GM10248 (cell line): Measurements from ENCODE around the gene PHAF1.

Source experiments
- CTCF ChIA-PET: fragments of 300-600 bp; sonication (Branson Sonifier 250); formaldehyde crosslinking; extraction: SDS; loops from one replicate; lab custom pipeline; 2021; ENCODE audit warnings: antibody characterized with exemption; lab: Yijun Ruan, JAX
- POLR2A ChIA-PET: fragments of 350-650 bp; sonication (Branson Sonifier 250); formaldehyde crosslinking; extraction: SDS; loops from one replicate; lab custom pipeline; 2020; ENCODE audit warnings: antibody characterized with exemption; lab: Yijun Ruan, JAX
- DNase-seq: peaks from one replicate; pipeline ENCODE4 v3.0.0; 2012; ENCODE audit errors: extremely low spot score
- TF ChIP-seq, protein P1 (sequence below): IDR thresholded peaks from 2 replicates; pipeline ENCODE4 v1.5.1; 2012; ENCODE audit warnings: mild to moderate bottlenecking, low read depth; ENCODE audit errors: extremely low read depth, missing control alignments, control extremely low read depth

Gene PHAF1

GRCh38 chr16:67166110-67166547, 56.4 kb downstream of the PHAF1 start:
- ChIA-PET POLR2A (no interaction called here), CTCF (interaction anchor here (1.0 to 5.8 kb wide), 5 partner anchors 10 to 148 kb away, joined by 3 to 41 read pairs (median 4); partner anchors contain the start of gene B3GNT9)
- TF ChIP-seq, protein P1, sequence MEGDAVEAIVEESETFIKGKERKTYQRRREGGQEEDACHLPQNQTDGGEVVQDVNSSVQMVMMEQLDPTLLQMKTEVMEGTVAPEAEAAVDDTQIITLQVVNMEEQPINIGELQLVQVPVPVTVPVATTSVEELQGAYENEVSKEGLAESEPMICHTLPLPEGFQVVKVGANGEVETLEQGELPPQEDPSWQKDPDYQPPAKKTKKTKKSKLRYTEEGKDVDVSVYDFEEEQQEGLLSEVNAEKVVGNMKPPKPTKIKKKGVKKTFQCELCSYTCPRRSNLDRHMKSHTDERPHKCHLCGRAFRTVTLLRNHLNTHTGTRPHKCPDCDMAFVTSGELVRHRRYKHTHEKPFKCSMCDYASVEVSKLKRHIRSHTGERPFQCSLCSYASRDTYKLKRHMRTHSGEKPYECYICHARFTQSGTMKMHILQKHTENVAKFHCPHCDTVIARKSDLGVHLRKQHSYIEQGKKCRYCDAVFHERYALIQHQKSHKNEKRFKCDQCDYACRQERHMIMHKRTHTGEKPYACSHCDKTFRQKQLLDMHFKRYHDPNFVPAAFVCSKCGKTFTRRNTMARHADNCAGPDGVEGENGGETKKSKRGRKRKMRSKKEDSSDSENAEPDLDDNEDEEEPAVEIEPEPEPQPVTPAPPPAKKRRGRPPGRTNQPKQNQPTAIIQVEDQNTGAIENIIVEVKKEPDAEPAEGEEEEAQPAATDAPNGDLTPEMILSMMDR, result no peak
- no peak for DNase-seq

- TF ChIP-seq, protein P1, result no peak
- ChIA-PET POLR2A (no interaction called here), CTCF (interaction anchor here (1.0 to 5.8 kb wide), 7 partner anchors 9 to 149 kb away, joined by 3 to 41 read pairs (median 4); partner anchors contain the start of gene B3GNT9)
- DNase-seq, result no peak
Measured at GRCh38 chr16:67166598-67167168, 56.9 kb downstream of the PHAF1 start.

DNA sequence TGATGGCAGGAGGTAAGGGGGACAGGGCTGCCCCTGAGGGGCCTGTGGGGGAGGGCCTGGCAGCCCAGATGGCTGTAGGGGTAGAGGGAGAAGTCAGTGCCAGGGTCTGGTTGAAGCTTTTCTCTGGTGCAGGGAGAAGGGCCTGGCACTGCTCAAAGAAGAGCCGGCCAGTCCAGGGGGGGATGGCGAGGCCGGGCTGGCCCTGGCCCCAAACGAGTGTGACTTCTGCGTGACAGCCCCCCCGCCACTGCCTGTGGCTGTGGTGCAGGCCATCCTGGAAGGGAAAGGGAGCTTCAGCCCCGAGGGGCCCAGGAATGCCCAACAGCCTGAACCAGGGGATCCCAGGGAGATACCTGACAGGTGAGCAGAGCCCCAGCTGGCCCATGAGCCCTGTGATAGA, 57.8 kb downstream of the PHAF1 start:
- ChIA-PET POLR2A (no interaction called here), CTCF (interaction anchor here (1.3 to 5.8 kb wide), 8 partner anchors 10 to 188 kb away, joined by 3 to 41 read pairs (median 18); partner anchors contain the start of genes B3GNT9 and EXOC3L1)
- TF ChIP-seq, protein P1, result no peak
- DNase-seq, result no peak

- ChIA-PET POLR2A (no interaction called here), CTCF (interaction anchor here (0.7 to 5.8 kb wide), 13 partner anchors 8 to 190 kb away, joined by 3 to 34 read pairs (median 8); partner anchors contain the start of genes B3GNT9, EXOC3L1, FBXL8 and MATCAP1)
- no peak for DNase-seq
- TF ChIP-seq, protein P1, result no peak
Measured at GRCh38 chr16:67169011-67169451, 59.3 kb downstream of the PHAF1 start.

DNA sequence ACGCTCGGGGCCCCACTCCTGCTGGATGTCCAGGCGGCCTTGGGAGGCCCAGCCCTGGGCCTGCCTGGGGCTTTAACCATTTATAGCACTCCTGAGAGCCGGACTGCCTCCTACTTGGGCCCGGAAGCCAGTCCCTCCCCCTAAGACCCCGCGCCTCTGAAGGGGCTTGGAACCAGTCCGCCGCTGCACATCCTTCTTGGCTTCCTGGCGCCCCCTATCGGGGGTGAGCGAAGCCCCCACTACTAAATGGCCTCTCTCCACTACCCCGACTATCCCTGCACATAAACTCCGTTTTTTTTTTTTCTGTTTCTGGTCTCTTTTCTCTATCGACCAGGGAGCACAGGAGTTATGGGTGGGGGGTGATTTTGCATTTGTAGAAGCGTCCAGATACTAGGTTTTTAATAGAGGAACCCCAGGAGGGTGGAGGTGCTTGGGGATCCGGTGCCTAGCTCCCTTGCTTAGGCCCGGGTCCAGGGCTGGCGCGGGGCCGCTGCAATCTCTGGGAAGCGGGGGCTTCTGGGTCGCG, 60.0 kb downstream of the PHAF1 start:
- TF ChIP-seq, protein P1, result peak; percentile 59
- POLR2A ChIA-PET, result no interaction called here
- CTCF ChIA-PET, result interaction anchor here (0.9 to 5.8 kb wide), 16 partner anchors 9 to 204 kb away, joined by 3 to 34 read pairs (median 4); partner anchors contain the start of genes B3GNT9, E2F4, EXOC3L1 and FBXL8
- no peak for DNase-seq

- ChIA-PET POLR2A (interaction anchor here (0.5 kb wide), 1 partner anchor 88 kb away, joined by 5 read pairs; no protein-coding TSS in a partner anchor), CTCF (interaction anchor here (0.7 to 5.8 kb wide), 19 partner anchors 10 to 216 kb away, joined by 3 to 34 read pairs (median 4); partner anchors contain the start of genes B3GNT9, E2F4, EXOC3L1 and FBXL8)
- TF ChIP-seq, protein P1, result no peak
- DNase-seq, result peak; percentile 83
Measured at GRCh38 chr16:67170168-67170948, 60.6 kb downstream of the PHAF1 start, which contains the start of gene NOL3. NOL3 (plus strand) TSS chr16:67170538.
